Stimulated activated CD4-positive, alpha-beta T cell treated with anti-CD3 and anti-CD28 coated beads, TNF-alpha, amount 100 ng/mL, for 4 hours (primary cell): Measurements from ENCODE around the gene POLR3A.
"Not testable (repeated sequence)": the region's sequence is repeated elsewhere in the genome, so short reads cannot be mapped to it uniquely, and the experiment has no call there.

Experiments
- DNase-seq, 3 experiments: peaks; one replicate each; pipeline ENCODE4 v3.0.0-alpha.2; 2020; ENCODE audit warnings: low read depth in 3 of 3

POLR3A gene

DNA sequence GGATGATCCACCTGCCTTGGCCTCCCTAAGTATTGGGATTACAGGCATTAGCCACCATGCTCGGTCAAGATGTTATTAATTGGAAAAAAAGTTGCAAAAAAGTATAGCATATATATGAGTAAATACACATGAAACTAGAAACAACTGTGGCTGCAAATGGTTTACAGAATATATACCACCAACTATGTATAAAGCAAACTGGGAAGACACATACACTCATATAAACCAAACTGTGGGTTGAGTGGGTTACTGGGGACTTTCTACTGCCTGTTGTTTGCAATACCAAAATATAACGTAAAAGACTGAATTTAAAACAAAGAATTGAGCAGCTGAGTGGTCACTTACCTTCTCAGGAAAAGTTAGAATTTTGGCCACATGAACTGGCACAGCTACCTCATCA, 8.1 kb downstream of the POLR3A start:
- no peak for DNase-seq

DNA sequence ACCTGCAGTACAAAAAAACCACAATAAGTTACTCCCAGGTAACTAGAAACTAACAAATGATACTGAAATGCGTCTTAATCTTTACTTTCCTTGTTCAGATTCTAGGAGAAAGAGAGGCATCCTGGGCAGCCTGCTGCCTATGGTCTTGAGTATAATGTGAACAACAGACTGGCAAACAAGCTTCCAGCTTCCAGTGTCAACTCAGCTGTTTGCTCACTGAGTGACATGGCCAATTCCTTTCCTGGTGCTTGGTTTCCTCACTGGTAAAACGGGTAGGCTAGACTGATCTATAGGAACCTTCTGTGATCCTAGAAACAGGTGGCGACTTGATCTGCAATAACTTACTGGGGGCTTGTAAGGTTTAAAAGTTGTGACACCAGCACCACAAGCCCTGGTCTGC, 10.1 kb downstream of the POLR3A start:
- no peak for DNase-seq

GRCh38 chr10:78017856-78018255, 11.5 kb downstream of the POLR3A start:
- no peak for DNase-seq

GRCh38 chr10:78015546-78015945, 13.8 kb downstream of the POLR3A start:
- DNase-seq, result no peak

DNA sequence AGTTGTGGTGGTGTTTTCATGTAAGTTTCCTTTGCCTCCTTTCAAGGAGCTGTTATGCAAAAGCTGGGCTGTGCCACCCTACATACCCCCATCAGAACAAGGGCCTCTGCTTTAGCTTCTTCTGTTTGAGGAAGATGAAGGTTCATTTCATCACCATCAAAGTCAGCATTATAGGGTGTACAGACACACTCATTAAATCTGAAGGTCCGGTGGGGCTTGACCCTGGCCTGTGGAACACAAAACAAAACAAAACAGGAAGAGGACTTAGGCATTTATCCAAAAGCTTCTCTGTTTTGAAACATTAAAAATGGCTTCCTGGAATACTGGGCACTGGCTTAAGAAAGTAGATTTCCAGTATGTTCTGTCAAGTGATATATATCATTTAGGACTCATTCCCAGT, 15.8 kb downstream of the POLR3A start:
- DNase-seq, result no peak

DNA sequence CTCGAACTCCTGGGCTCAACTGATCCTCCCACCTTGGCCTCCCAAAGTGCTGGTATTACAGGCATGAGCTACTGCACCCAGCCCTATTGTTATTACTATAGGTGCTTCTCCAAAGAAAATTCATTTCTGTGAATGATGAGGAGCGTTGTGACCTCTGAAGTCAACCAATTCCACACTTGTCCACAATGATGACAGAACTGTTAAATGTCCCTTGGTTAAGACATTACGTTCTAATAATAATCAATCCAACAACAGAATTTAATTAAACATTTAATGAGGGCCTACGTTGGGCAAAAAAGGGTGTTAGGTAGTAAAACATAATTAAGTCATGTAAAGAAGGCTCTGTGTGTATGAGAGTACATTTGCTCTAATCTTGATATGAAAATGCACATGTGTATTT, 18.2 kb downstream of the POLR3A start:
- no peak for DNase-seq

- no peak for DNase-seq
These were observed 19.0 kb downstream of the POLR3A start for GRCh38 chr10:78010278-78010677.

DNA sequence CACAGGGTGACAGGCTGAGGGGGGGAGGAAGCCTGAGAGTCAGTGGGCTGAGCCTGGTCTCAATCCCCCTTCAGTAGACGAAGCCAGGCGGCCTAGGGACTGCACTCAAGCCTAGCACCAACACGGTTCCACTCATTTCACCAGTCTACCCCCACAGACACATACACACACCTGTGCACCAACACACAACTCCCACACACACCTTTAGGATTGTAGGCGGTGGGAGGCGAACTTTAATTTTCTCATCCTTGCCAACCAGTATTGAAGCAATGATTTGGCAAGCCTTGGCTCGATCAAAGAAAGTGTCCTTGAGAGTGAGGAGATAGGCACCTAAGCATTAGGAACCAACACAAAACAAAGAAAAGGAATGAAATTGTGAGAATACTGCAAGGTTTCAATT, 19.7 kb downstream of the POLR3A start:
- no peak for DNase-seq

- no peak for DNase-seq
These were observed 22.1 kb downstream of the POLR3A start for GRCh38 chr10:78007172-78007571.

GRCh38 chr10:78004215-78005026, 24.9 kb downstream of the POLR3A start:
- DNase-seq, result no peak

DNA sequence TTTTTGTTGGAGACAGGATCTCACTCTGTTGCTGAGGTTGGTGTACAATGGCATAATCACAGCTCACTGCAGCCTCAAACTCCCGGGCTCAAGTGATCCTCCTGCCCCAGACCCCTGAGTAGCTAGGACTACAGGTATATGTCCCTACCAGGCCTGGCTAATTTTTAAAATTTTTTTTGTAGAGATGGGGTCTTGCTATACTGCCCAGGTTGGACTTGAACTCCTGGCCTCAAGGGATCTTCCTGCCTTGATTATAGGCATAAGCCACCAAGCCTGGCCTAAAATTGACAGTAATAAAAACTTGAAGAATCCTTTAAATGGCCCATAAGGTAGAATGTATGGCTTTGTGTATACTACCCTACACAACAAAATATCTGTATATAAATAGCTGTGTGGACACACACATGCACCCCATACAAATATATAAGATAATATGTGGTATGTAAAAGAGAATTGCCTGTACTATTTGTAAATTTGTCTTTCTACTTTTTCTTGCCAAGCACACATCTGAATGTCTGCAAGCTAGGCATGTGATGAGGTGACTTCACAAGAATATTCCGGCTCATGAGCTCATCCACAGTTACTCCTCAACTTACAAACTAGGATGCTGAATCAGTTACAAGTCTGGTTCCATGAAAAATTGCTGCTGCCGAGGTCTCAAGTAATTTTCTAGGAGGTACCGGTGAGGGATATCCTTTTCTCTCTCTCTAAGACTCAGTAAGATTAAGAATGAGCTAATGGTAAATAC, 26.6 kb downstream of the POLR3A start:
- no peak for DNase-seq

- DNase-seq, result no peak
These were observed 28.3 kb downstream of the POLR3A start for GRCh38 chr10:78000956-78001472.

GRCh38 chr10:78000206-78000605, 29.1 kb downstream of the POLR3A start:
- DNase-seq, result no peak

DNA sequence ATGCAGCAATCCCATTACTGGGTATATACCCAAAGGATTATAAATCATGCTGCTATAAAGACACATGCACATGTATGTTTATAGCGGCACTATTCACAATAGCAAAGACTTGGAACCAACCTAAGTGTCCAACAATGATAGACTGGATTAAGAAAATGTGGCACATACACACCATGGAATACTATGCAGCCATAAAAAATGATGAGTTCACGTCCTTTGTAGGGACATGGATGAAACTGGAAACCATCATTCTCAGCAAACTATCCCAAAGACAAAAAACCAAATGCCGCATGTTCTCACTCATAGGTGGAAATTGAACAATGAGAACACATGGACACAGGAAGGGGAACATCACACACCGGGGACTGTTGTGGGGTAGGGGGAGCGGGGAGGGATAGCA, 30.5 kb downstream of the POLR3A start:
- not testable (repeated sequence) for DNase-seq

- no peak for DNase-seq
These were observed 35.7 kb downstream of the POLR3A start for GRCh38 chr10:77993620-77994019.

DNA sequence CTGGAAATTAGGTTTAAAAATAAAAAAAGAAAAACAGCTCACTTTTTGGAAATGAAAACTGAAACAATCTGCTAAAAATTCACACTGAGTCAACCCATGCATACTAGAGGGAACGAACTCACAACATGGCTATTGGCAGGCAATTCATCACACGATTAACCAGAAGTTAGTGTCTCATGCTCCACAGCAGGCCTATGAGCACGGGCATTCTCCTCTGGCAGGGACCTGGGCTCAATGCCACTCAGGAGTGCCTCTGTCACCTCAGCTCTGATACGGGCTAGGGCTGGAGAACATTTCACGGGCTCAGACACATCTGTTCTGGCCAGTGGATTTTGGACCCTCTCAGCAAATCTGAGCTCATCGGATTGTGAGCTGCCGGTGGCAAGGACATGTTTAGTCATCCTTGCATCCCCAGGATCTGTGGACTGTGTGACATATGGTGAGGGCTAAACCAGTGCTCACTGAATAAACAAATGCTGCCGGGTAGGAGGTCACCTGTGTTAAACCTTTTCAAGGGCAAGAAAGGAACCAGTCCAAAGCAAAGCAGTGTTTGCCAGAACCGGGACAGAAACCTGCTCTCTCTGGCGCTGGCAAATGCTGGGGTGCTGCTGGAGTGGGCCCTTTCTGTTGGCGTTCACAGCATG, 40.1 kb downstream of the POLR3A start:
- no peak for DNase-seq

DNA sequence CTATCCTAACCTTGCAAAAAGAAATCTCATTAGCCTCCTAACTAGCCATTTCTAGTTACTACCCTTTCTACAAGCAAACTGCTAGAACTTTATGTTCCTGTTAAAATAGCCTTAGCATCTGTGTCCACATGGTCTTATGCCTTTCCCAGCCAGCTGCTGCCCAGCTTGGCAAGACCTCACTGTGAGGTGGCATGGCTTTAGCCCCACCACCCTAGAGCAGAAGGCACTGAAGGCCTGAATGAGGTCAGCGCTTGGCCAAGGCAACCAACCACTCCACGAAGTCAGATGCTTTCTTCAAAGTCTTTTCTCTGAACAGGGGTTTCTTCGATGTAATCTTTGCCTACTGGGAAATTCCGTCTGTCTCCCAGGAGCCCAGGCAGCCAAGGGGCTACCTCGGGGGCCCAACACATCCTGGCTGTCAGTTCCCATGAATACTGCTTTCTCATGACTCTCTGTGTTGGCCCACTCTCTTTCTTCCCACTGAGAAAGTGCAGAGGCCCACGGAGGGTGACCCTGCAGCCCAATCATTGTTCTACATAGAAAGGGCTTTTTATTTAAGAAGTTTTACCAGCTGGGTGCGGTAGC, 41.6 kb downstream of the POLR3A start:
- no peak for DNase-seq

- no peak for DNase-seq
These were observed 44.3 kb downstream of the POLR3A start for GRCh38 chr10:77984986-77985385.

DNA sequence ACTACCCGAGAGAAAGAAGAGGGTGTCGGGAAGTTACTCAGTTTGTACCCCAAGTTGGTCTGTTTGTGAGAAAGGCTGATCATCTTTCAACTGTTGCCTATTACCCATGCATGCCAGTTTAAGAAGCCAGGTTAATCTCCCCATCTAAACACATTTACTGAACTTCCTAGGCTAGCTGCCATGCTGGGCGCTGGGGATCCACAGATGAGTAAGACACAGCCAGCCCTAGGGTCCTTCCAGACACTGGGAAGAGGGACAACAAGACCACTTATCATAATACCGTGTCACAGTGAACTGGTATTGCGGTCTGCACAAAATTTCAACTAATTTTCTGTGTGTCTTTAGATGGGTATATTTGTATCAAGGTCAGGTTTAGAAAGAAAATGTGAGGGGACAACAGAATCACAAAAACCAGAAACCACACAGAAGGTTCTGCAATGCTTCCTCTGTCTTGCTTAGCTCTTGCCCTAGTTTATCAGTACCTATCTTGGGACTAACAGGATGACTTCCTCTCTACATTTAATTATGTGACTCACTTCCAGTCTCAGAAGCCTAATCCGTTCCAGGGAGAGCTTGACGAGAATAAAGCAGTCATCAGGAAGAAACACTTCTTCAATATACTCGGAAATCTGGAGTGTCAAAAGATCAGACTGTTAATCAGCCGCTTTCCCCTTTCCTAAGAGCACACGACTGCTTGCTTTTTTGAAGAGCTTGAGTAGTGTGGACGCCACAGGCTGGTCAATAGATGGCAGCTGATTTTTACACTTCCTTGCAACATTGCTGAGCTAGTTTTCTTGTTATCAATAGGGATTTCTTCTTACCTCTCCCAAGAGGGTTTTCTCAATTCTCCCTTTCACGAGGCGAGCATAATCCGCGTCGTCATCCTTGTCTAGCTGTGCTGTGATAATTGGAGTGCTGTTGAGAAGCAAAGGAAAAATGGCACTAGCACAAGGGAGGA, 45.7 kb downstream of the POLR3A start:
- no peak for DNase-seq

DNA sequence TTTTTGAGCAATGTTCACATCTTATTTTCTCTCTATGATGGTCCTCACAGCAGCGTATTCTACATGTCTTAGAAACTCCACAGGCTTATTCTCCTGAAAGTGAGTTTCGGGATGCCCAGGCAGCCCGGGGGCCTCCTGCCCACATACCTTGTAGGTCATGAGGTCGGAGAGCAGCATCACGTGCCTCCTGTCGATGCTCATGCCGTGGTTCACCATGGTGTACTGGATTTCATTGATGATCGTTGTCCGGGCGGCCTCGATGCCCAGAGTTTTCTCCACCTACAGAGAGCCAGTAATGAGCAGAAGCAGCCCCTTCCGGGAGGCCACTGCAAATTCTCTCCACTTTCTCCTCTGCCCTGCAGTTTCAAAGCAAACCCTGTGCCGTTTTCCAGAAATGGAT, 48.0 kb downstream of the POLR3A start:
- DNase-seq, result no peak

- DNase-seq, result no peak
These were observed 50.1 kb downstream of the POLR3A start for GRCh38 chr10:77979221-77979620.
